ENCODE measurements around the gene TBC1D2. TPM values are rescaled to one million over a fixed set of nuclear protein-coding genes. Genes with fewer than 3 reads are reported as not detected.

TBC1D2 gene
- polyA plus RNA-seq, 2 of the 4 experiments (the other 2 are of a cell fraction), result 3.3 to 7.3 TPM

GRCh38 chr9:98288881-98289280 lies 33.4 kb upstream of the TBC1D2 start:
- no peak overlapping the region for H3K27ac ChIP-seq

GRCh38 chr9:98287384-98287783 lies 31.9 kb upstream of the TBC1D2 start:
- H3K4me3 ChIP-seq, result no peak overlapping the region
- no peak for TF ChIP-seq REST (IDR thresholded peaks at IDR 0.05)
- TF ChIP-seq TP53 (CRISPR knock-in tag; IDR thresholded peaks at IDR 0.05), result no peak
- peak in 1 of 2 experiments; percentile 22 for DNase-seq (ENCODE audit: low read depth in 1 of 2, low spot score in 1 of 2)
- POLR2A ChIA-PET, result no interaction called here
- no peak overlapping the region for H3K4me2 ChIP-seq
- peak in 1 of 2 experiments; percentile 63; a peak in 3 of 6 replicates for ATAC-seq
- CTCF ChIA-PET, result interaction anchor here (0.7 to 2.5 kb wide), 4 partner anchors 11 to 168 kb away, joined by 3 to 8 read pairs (median 4); partner anchors contain the start of gene TRIM14
- H3K27ac ChIP-seq, result no peak overlapping the region
- no peak for FAIRE-seq
- H3K4me1 ChIP-seq, result no peaks in the 10 kb centered on the region
- H3K9me3 ChIP-seq, result no peaks in the 10 kb centered on the region
- 90% methylated on average over 4 of the region's 4 CpGs for WGBS (ENCODE audit: missing lambda C conversion rate)

More at GRCh38 chr9:98288881-98289280, 33.4 kb upstream of the TBC1D2 start:
- TF ChIP-seq CHD2 (IDR thresholded peaks at IDR 0.05; ENCODE audit: low read length, partially characterized antibody) (no peak), RFX5 (IDR thresholded peaks at IDR 0.05) (no peak), ZC3H11A (IDR thresholded peaks at IDR 0.05) (no peak), NFE2L2 (conservative IDR thresholded peaks at IDR 0.05; ENCODE audit: low read length) (no peak), ZFP36 (IDR thresholded peaks at IDR 0.05; ENCODE audit: borderline replicate concordance, partially characterized antibody) (no peak), EHMT2 (IDR thresholded peaks at IDR 0.05; ENCODE audit: low read depth) (no peak), MAFK (IDR thresholded peaks at IDR 0.05; ENCODE audit: partially characterized antibody) (no peak), HEYL (CRISPR knock-in tag; IDR thresholded peaks at IDR 0.05) (no peak), FOXS1 (CRISPR knock-in tag; IDR thresholded peaks at IDR 0.05) (no peak), RNF2 (IDR thresholded peaks at IDR 0.05; ENCODE audit: borderline replicate concordance, low read depth) (no peak)
- H3K4me3 ChIP-seq, result no peak overlapping the region
- 44% methylated on average over 3 of the region's 5 CpGs for WGBS (ENCODE audit: missing lambda C conversion rate)
- POLR2A ChIA-PET, result no interaction called here
- ATAC-seq (no peak), FAIRE-seq (no peak), DNase-seq (ENCODE audit: low read depth in 1 of 2, low spot score in 1 of 2) (no peak)
- H3K4me2 ChIP-seq, result no peak overlapping the region
- H3K9me3 ChIP-seq, result no peaks in the 10 kb centered on the region
- CTCF ChIA-PET, result interaction anchor here (0.8 to 1.5 kb wide), 2 partner anchors 10 to 26 kb away, joined by 3 to 7 read pairs; no protein-coding TSS in a partner anchor
- no peaks in the 10 kb centered on the region for H3K4me1 ChIP-seq

GRCh38 chr9:98285446-98285845 lies 30.0 kb upstream of the TBC1D2 start:
- Histone ChIP-seq H3K4me2 (no peak overlapping the region), H3K4me3 (no peak overlapping the region), H3K27ac (no peak overlapping the region), H3K9me3 (no peaks in the 10 kb centered on the region), H3K4me1 (no peaks in the 10 kb centered on the region)
- POLR2A ChIA-PET, result no interaction called here
- ATAC-seq (no peak), DNase-seq (ENCODE audit: low read depth in 1 of 2, low spot score in 1 of 2) (no peak), FAIRE-seq (no peak)
- TF ChIP-seq MAFK (IDR thresholded peaks at IDR 0.05; ENCODE audit: partially characterized antibody) (peak; percentile 25), MAZ (IDR thresholded peaks at IDR 0.05; ENCODE audit: borderline replicate concordance, low read depth, low read length) (no peak)
- CTCF ChIA-PET, result interaction anchor here (1.8 to 2.5 kb wide), 2 partner anchors 22 to 30 kb away, joined by 8 read pairs; no protein-coding TSS in a partner anchor
- WGBS (ENCODE audit: missing lambda C conversion rate), result 27% methylated on average over 4 of the region's 4 CpGs

- 27% methylated on average over 3 of the region's 3 CpGs for WGBS (ENCODE audit: missing lambda C conversion rate)
- Histone ChIP-seq H3K9me3 (no peaks in the 10 kb centered on the region), H3K4me1 (no peaks in the 10 kb centered on the region), H3K27ac (no peak overlapping the region), H3K4me3 (no peak overlapping the region), H3K4me2 (no peak overlapping the region)
- ChIA-PET POLR2A (no interaction called here), CTCF (interaction anchor here (0.8 to 1.8 kb wide), 2 partner anchors 21 to 30 kb away, joined by 4 to 8 read pairs; no protein-coding TSS in a partner anchor)
- DNase-seq (ENCODE audit: low read depth in 1 of 2, low spot score in 1 of 2) (no peak), FAIRE-seq (no peak), ATAC-seq (no peak)
- TF ChIP-seq MAX (IDR thresholded peaks at IDR 0.05), result no peak
- no peak for TF ChIP-seq CTCF (IDR thresholded peaks at IDR 0.05)
- TF ChIP-seq CEBPB (IDR thresholded peaks at IDR 0.05), result no peak
- TF ChIP-seq RARB (CRISPR knock-in tag; IDR thresholded peaks at IDR 0.05), result no peak
- TF ChIP-seq CHD4 (IDR thresholded peaks at IDR 0.05; ENCODE audit: borderline replicate concordance), result no peak
- no peak for TF ChIP-seq ZNF302 (CRISPR knock-in tag; IDR thresholded peaks at IDR 0.05)
- no peak for TF ChIP-seq MYC (IDR thresholded peaks at IDR 0.05; ENCODE audit: borderline replicate concordance, low read length)
- no peak for TF ChIP-seq HOXA7 (CRISPR knock-in tag; IDR thresholded peaks at IDR 0.05)
- TF ChIP-seq KDM5A (IDR thresholded peaks at IDR 0.05), result no peak
- no peak for TF ChIP-seq FOSL2 (IDR thresholded peaks at IDR 0.05)
- no peak for TF ChIP-seq FOSL2 (CRISPR knock-in tag; IDR thresholded peaks at IDR 0.05)
- no peak for TF ChIP-seq RFX5 (IDR thresholded peaks at IDR 0.05)
- TF ChIP-seq RCOR1 (IDR thresholded peaks at IDR 0.05; ENCODE audit: low read depth, low read length), result no peak
- no peak for TF ChIP-seq MAZ (IDR thresholded peaks at IDR 0.05; ENCODE audit: borderline replicate concordance, low read depth, low read length)
Measured at GRCh38 chr9:98284754-98285153, 29.3 kb upstream of the TBC1D2 start.

All from A549 (cell line).